B cell (primary cell): ENCODE measurements around the gene N4BP3.

Experiments
- CTCF ChIP-seq: fragments of 200-600 bp; IDR thresholded peaks from one replicate; pipeline ENCODE4 v1.8.0; 2022; ENCODE audit warnings: antibody characterized with exemption, mild to moderate bottlenecking
- EZH2 ChIP-seq: IDR thresholded peaks from 2 replicates; pipeline ENCODE4 v1.6.1; 2012; ENCODE audit warnings: borderline replicate concordance, low read depth, mild to moderate bottlenecking, moderate library complexity, low read length; ENCODE audit not compliant: insufficient read depth, poor library complexity, severe bottlenecking

GRCh38 chr5:178126556-178126955 lies 13.2 kb downstream of the N4BP3 start:
- TF ChIP-seq CTCF (no peak), EZH2 (no peak)
